ENCODE measurements around the gene RAP1B. TPM values are rescaled to one million over a fixed set of nuclear protein-coding genes. Genes with fewer than 3 reads are reported as not detected.

The RAP1B gene
- total and polyA plus RNA-seq, 2 of the 13 experiments (the other 11 are each of a cell fraction or from before 2014, with no cell fraction given) = 71.1 to 92.7 TPM

GRCh38 chr12:68610370-68611093, at the start of gene RAP1B (continued):
- TF ChIP-seq TFDP1 (CRISPR knock-in tag; IDR thresholded peaks at IDR 0.05; ENCODE audit: borderline replicate concordance) = peak; percentile 25; the same call in 1 of the 2 replicates
- no peak for TF ChIP-seq ZNF10 (CRISPR knock-in tag; IDR thresholded peaks at IDR 0.05; ENCODE audit: borderline replicate concordance, low read depth)
- TF ChIP-seq BRF2 (CRISPR knock-in tag; IDR thresholded peaks at IDR 0.05) = 0 out of 2 replicates have a peak, but pooled peaks have one; percentile 46
- peak; percentile 65 for TF ChIP-seq DRAP1 (CRISPR knock-in tag; IDR thresholded peaks at IDR 0.05)
- 0 out of 2 replicates have a peak, but pooled peaks have one; percentile 27 for TF ChIP-seq ZNF766 (CRISPR knock-in tag; IDR thresholded peaks at IDR 0.05; ENCODE audit: borderline replicate concordance)
- peak; percentile 76 for TF ChIP-seq ASH2L (IDR thresholded peaks at IDR 0.05; ENCODE audit: insufficient read length, low read depth, low read length)
- no peak for TF ChIP-seq DR1 (CRISPR knock-in tag; IDR thresholded peaks at IDR 0.05)
- peak; percentile 70; the same call in 1 of the 2 replicates for TF ChIP-seq ZNF232 (CRISPR knock-in tag; IDR thresholded peaks at IDR 0.05; ENCODE audit: borderline replicate concordance)
- peak; percentile 21; the same call in 1 of the 2 replicates for TF ChIP-seq ZNF331 (CRISPR knock-in tag; IDR thresholded peaks at IDR 0.05)
- TF ChIP-seq ZNF446 (CRISPR knock-in tag; IDR thresholded peaks at IDR 0.05) = no peak
- peak; percentile 90 for TF ChIP-seq ZNF501 (CRISPR knock-in tag; IDR thresholded peaks at IDR 0.05)
- TF ChIP-seq ZFP36L1 (CRISPR knock-in tag; IDR thresholded peaks at IDR 0.05) = peak; percentile 63
- TF ChIP-seq KDM2A (CRISPR knock-in tag; IDR thresholded peaks at IDR 0.05; ENCODE audit: borderline replicate concordance, low read depth) = peak; percentile 54; the same call in 1 of the 2 replicates
- TF ChIP-seq AHR (CRISPR knock-in tag; IDR thresholded peaks at IDR 0.05) = no peak
- TF ChIP-seq MTF1 (CRISPR knock-in tag; IDR thresholded peaks at IDR 0.05) = peak; percentile 57; the same call in 1 of the 2 replicates
- no peak for TF ChIP-seq ZNF281 (CRISPR knock-in tag; IDR thresholded peaks at IDR 0.05; ENCODE audit: borderline replicate concordance)
- peak; percentile 87; the same call in 1 of the 2 replicates for TF ChIP-seq ATF5 (CRISPR knock-in tag; IDR thresholded peaks at IDR 0.05; ENCODE audit: low read depth)
- TF ChIP-seq CSRNP1 (CRISPR knock-in tag; IDR thresholded peaks at IDR 0.05) = 0 out of 2 replicates have a peak, but pooled peaks have one; percentile 14
- TF ChIP-seq ZNF335 (CRISPR knock-in tag; IDR thresholded peaks at IDR 0.05) = peak; percentile 78; the same call in 1 of the 2 replicates
- TF ChIP-seq ZNF614 (CRISPR knock-in tag; IDR thresholded peaks at IDR 0.05; ENCODE audit: borderline replicate concordance) = 0 out of 2 replicates have a peak, but pooled peaks have one; percentile 29

Data from HepG2 (cell line).